ENCODE results near the gene MCC.

DNA sequence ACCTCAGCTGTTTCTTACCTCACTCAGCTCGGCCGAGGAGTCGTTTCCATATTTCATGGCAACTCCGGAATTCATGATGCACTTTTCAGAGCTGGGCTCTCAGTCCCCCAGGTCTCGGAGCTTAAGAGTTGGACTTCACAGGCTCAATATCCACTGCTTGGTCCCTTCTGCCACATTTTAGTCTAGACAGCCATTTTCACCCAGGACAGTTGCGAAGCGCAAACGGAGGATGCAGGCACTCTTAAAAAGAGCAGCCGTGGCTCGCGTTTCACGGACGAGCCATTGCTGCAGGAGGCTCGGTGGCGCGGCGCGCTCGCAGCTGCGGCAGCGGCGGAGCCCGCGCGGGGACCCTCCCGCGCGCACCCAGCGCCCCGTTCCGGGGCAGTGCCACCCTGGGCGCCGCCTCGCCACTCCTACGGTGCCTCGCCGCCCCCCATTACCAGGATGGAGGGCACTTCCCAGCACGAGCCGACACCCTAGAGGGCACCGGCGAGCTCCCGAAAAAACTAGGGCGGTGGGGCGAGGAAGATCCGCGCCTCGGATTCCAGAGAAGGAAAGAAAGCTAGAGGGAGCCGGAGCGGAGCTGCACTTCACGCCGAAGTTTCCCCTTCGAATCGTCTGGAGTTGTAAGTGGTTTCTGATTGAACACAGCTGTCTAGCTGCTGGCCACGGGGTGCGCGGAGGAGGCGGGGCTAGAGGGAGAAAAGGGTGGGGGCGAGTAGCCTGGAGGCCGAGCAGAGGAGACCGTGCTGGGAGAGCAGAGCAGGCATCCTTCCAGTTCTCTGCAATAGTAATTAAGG, 193.7 kb downstream of the MCC start:
- peak in 1 of 2 donors; percentile 74 for TF ChIP-seq POLR2A (IDR thresholded peaks at IDR 0.05)
- TF ChIP-seq, protein P1, sequence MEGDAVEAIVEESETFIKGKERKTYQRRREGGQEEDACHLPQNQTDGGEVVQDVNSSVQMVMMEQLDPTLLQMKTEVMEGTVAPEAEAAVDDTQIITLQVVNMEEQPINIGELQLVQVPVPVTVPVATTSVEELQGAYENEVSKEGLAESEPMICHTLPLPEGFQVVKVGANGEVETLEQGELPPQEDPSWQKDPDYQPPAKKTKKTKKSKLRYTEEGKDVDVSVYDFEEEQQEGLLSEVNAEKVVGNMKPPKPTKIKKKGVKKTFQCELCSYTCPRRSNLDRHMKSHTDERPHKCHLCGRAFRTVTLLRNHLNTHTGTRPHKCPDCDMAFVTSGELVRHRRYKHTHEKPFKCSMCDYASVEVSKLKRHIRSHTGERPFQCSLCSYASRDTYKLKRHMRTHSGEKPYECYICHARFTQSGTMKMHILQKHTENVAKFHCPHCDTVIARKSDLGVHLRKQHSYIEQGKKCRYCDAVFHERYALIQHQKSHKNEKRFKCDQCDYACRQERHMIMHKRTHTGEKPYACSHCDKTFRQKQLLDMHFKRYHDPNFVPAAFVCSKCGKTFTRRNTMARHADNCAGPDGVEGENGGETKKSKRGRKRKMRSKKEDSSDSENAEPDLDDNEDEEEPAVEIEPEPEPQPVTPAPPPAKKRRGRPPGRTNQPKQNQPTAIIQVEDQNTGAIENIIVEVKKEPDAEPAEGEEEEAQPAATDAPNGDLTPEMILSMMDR (IDR thresholded peaks at IDR 0.05), result peak in 1 of 6 experiments; percentile 11

All from thyroid gland (tissue), 4 donors.